ENCODE results near the gene SLC6A6. TPM values are rescaled to one million over a fixed set of nuclear protein-coding genes. Genes with fewer than 3 reads are reported as not detected.

SLC6A6 gene
- total and polyA plus RNA-seq, 8 donors, result 2.1 to 11.6 (median 3.4) TPM

DNA sequence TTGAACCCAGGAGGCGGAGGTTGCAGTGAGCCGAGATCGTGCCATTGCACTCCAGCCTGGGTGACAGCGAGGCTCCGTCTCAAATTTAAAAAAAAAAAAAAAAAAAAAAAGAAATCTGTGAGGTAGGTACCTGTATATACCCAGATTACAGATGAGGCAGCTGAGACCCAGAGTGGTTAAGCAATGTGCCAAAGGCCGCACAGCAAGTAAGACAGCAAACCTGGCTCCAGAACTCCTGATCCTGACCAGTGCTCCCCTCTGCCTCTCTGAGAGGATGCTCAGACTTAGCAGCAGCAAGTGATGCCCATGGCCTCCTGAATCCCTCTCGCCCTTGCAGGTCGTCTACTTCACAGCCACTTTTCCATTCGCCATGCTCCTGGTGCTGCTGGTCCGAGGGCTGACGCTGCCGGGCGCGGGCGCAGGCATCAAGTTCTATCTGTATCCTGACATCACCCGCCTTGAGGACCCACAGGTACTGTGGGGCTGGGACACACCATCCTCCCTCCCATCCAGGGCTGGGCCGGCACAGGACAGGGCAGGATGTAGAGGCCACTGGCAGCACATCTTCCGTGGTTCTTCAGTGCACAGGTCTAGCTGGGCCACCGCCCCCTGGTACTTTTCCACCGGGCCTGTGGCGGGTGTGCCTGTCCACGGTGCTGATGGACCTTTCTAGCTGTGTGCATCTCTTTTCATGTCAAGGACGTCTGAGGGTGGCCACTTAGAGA, 63.9 kb downstream of the SLC6A6 start:
- Histone ChIP-seq H3K27me3 (no peaks in the 10 kb centered on the region), H3K4me1 (peaks cover 0 to 2% (median 0%) of the 10 kb centered on the region in 3 donors), H3K9me3 (no peaks in the 10 kb centered on the region), H3K27ac (no peak overlapping the region), H3K36me3 (no peaks in the 10 kb centered on the region), H3K4me3 (no peak overlapping the region)
- 77 to 83% methylated on average over 23 of the region's 23 CpGs for WGBS, 2 donors
- TF ChIP-seq, protein P1, sequence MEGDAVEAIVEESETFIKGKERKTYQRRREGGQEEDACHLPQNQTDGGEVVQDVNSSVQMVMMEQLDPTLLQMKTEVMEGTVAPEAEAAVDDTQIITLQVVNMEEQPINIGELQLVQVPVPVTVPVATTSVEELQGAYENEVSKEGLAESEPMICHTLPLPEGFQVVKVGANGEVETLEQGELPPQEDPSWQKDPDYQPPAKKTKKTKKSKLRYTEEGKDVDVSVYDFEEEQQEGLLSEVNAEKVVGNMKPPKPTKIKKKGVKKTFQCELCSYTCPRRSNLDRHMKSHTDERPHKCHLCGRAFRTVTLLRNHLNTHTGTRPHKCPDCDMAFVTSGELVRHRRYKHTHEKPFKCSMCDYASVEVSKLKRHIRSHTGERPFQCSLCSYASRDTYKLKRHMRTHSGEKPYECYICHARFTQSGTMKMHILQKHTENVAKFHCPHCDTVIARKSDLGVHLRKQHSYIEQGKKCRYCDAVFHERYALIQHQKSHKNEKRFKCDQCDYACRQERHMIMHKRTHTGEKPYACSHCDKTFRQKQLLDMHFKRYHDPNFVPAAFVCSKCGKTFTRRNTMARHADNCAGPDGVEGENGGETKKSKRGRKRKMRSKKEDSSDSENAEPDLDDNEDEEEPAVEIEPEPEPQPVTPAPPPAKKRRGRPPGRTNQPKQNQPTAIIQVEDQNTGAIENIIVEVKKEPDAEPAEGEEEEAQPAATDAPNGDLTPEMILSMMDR (IDR thresholded peaks at IDR 0.05), result no peak
- intact Hi-C loops (cut with DNase I), result loop anchor here in 2 of 3 donors (2.0 to 10.0 kb wide), 4 partner anchors 204 to 572 kb away; no protein-coding TSS in a partner anchor
- ATAC-seq (no peak), FAIRE-seq (no peak), DNase-seq (peak in 1 of 6 donors; percentile 53)

DNA sequence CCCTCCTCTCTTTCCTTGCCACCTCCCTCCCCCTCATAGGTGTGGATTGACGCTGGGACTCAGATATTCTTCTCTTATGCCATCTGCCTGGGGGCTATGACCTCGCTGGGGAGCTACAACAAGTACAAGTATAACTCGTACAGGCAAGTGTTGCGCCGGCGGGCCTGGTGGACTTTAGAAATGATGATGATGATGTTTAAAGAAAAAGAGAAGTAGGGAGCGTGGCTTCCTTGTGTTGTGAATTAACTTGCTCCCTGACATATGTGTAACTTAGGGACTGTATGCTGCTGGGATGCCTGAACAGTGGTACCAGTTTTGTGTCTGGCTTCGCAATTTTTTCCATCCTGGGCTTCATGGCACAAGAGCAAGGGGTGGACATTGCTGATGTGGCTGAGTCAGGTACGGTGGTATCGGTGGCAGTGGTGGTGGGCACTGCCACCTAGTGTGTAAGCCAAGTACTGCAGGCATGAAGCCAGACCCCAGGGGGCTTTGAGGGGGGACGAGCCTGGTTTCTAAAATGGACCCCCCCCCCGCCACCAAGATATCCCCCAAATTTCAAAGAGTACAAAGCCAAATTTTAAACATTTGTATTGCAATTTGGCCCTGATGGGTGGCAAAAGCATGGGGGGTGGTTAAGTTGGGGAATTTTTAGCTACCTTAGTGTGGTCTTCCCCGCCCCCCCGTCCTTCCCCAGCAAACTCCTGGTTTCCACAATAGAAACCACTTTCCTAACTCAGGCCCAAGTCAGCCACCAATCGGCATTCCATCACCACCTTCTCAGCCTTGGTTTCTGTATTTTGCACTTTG, 65.6 kb downstream of the SLC6A6 start:
- Histone ChIP-seq H3K4me1 (no peaks in the 10 kb centered on the region), H3K4me3 (no peak overlapping the region), H3K27ac (no peak overlapping the region), H3K36me3 (no peaks in the 10 kb centered on the region), H3K9me3 (no peaks in the 10 kb centered on the region), H3K27me3 (no peaks in the 10 kb centered on the region)
- DNase-seq, result peak in 3 of 6 donors; percentile 47 to 57 (median 48)
- TF ChIP-seq, protein P1 (IDR thresholded peaks at IDR 0.05), result peak; percentile 61 to 92 (median 78)
- FAIRE-seq, result no peak
- intact Hi-C loops (cut with DNase I), result loop anchor here in 2 of 3 donors (2.0 to 10.0 kb wide), 4 partner anchors 205 to 573 kb away; no protein-coding TSS in a partner anchor
- peak; percentile 55 to 92 (median 86) for ATAC-seq
- WGBS, 2 donors, result 33 to 50% methylated on average over 15 of the region's 15 CpGs

DNA sequence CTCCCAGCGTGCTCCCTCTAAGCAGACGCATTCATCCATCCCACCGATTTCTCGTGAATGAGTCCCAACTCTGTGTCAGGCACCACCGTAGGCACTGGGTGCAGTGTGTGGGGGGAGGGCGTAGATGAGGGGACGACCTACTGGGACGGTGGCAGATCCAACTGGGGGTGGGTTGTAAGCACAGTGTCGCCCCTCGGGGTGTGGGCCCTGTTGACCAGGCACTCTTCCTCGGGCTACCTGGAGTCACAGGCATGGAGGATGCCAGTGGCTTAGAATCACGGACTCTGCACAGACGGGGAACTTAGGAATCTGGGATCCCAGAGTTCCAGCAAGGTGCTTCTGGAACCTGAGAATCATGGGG, 66.2 kb downstream of the SLC6A6 start:
- H3K4me1 ChIP-seq, result no peaks in the 10 kb centered on the region
- H3K4me3 ChIP-seq, result no peak overlapping the region
- no peak overlapping the region for H3K27ac ChIP-seq
- H3K27me3 ChIP-seq, result no peaks in the 10 kb centered on the region
- no peaks in the 10 kb centered on the region for H3K9me3 ChIP-seq
- FAIRE-seq (no peak), DNase-seq (peak in 1 of 6 donors; percentile 46), ATAC-seq (no peak)
- no peaks in the 10 kb centered on the region for H3K36me3 ChIP-seq
- 57 to 70% methylated on average over 13 of the region's 13 CpGs for WGBS, 2 donors
- TF ChIP-seq, protein P1 (IDR thresholded peaks at IDR 0.05), result no peak
- intact Hi-C loops (cut with DNase I), result loop anchor here in 2 of 3 donors (5.0 to 10.0 kb wide), 3 partner anchors 264 to 574 kb away; no protein-coding TSS in a partner anchor

DNA sequence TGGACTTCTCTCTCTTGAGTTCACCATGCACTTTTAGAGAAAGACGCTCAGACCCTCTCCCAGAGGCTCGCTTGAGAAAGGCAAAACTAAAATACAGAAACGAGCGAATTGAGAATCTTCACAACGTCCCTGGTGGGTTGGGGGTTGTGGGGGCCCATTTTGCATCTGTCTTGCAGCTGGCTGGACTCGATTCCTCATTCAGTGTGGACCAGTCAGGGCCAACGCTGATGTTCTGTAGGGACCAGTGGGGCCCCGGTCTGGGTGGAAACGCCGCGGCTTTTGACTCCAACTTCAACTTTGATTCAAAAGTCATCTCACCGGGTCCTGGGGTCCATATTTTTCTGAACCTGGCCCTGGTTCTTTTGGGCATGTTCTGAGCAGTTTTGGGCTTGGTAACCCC, 68.1 kb downstream of the SLC6A6 start:
- Histone ChIP-seq H3K9me3 (no peaks in the 10 kb centered on the region), H3K4me1 (no peaks in the 10 kb centered on the region), H3K27me3 (no peaks in the 10 kb centered on the region), H3K4me3 (no peak overlapping the region), H3K27ac (no peak overlapping the region), H3K36me3 (no peaks in the 10 kb centered on the region)
- DNase-seq (peak in 1 of 6 donors; percentile 20), ATAC-seq (no peak), FAIRE-seq (no peak)
- TF ChIP-seq, protein P1 (IDR thresholded peaks at IDR 0.05), result no peak
- intact Hi-C loops (cut with DNase I), result loop anchor here in 1 of 3 donors (10.0 kb wide), 1 partner anchor 566 kb away; no protein-coding TSS in a partner anchor
- WGBS, 2 donors, result 70 to 77% methylated on average over 12 of the region's 12 CpGs

All from pancreas (tissue), 10 donors.